Gastrocnemius medialis (tissue), 4 donors: ENCODE measurements around the gene PELO. TPM values are rescaled to one million over a fixed set of nuclear protein-coding genes. Genes with fewer than 3 reads are reported as not detected.

Experiments
- ATAC-seq, 2 donors: fragments of 150-250 bp; one replicate each; pipeline ENCODE4 v1.9.1; 2016
- DNase-seq, 2 donors: peaks; one replicate each; pipeline ENCODE4 v3.0.0-alpha.2; 2019
- H3K27ac ChIP-seq, 4 donors: fragments of 200-600 bp; sonication (generic); 1 replicate in 1 of 4; 2 replicates in 3 of 4; pipeline ENCODE4 v1.5.1; 2016 to 2018; ENCODE audit warnings: mild to moderate bottlenecking in 2 of 4, moderate library complexity in 1 of 4
- H3K27me3 ChIP-seq, 3 donors: fragments of 200-600 bp; sonication (generic) in 2 of 3; 1 replicate in 1 of 3; 2 replicates in 2 of 3; pipeline versions ENCODE4 v1.5.1 to v1.6.0; 2016 to 2019; ENCODE audit warnings: mild to moderate bottlenecking in 1 of 3, moderate library complexity in 1 of 3
- H3K36me3 ChIP-seq, 2 donors: fragments of 200-600 bp; sonication (generic) in 1 of 2; one replicate each; pipeline ENCODE4 v1.5.1; 2017 to 2018
- H3K4me1 ChIP-seq, 2 donors: fragments of 200-600 bp; sonication (generic) in 1 of 2; one replicate each; pipeline ENCODE4 v1.5.1; 2016 to 2017; ENCODE audit warnings: mild to moderate bottlenecking in 2 of 2
- H3K4me3 ChIP-seq, 4 donors: fragments of 200-600 bp; sonication (generic) in 3 of 4; 1 replicate in 1 of 4; 2 replicates in 3 of 4; pipeline ENCODE4 v1.5.1; 2016 to 2019; ENCODE audit warnings: mild to moderate bottlenecking in 2 of 4
- H3K9me3 ChIP-seq, 3 donors: fragments of 200-600 bp; sonication (generic) in 2 of 3; 1 replicate in 1 of 3; 2 replicates in 2 of 3; pipeline ENCODE4 v1.5.1; 2016 to 2019
- CTCF ChIP-seq, 5 experiments: fragments of 450-650 bp in 3 of 5; fragments of 200-600 bp in 2 of 5; sonication (generic) in 2 of 5; IDR thresholded peaks in 4 of 5; conservative IDR thresholded peaks in 1 of 5; 1 replicate in 4 of 5; 2 replicates in 1 of 5; pipeline ENCODE4 v1.5.1; 2016 to 2019; ENCODE audit warnings: antibody characterized with exemption in 5 of 5, mild to moderate bottlenecking in 3 of 5, moderate library complexity in 3 of 5
- POLR2A ChIP-seq, 2 donors: fragments of 450-650 bp; IDR thresholded peaks; one replicate each; pipeline ENCODE4 v1.6.1; 2017; ENCODE audit warnings: antibody characterized with exemption in 2 of 2, mild to moderate bottlenecking in 2 of 2, moderate library complexity in 2 of 2
- in situ Hi-C, 4 donors: fragments of 200-750 bp; cut with MboI; loops; one replicate each; pipeline versions ENCODE4 v1.15.0 to v1.8.0; 2017; ENCODE audit warnings: low sequenced_read_pairs in 4 of 4
- intact Hi-C: fragments of 100-400 bp; cut with DNase I; formaldehyde crosslinking; loops from one replicate; pipeline ENCODE4 v1.15.1; 2023; ENCODE audit warnings: low total_unique reads
- total RNA-seq, 4 donors: library from RNA; depleted of rRNA; stranded (reverse); fragments of >200 nt; gene quantifications; one replicate each; pipeline versions ENCODE4 v1.1.0 to v1.2.3, GENCODE V29; 2016

The PELO gene
- total RNA-seq, 4 donors from 2014 or later: 13.8 to 28.5 (median 18.5) TPM

- Histone ChIP-seq H3K27me3 (no peaks in the 10 kb centered on the region), H3K4me1 (peaks cover 14 to 20% of the 10 kb centered on the region in 2 donors), H3K27ac (no peak overlapping the region), H3K36me3 (no peaks in the 10 kb centered on the region), H3K9me3 (no peaks in the 10 kb centered on the region), H3K4me3 (no peak overlapping the region)
- no peak for ATAC-seq
- DNase-seq: no peak
- no peak for TF ChIP-seq POLR2A (IDR thresholded peaks at IDR 0.05)
- TF ChIP-seq CTCF (IDR thresholded peaks at IDR 0.05 in 4 of 5, conservative IDR thresholded peaks at IDR 0.05 in 1 of 5): no peak
- in situ Hi-C loops (no loop called here), intact Hi-C loops (no loop called here)
Measured at GRCh38 chr5:52825826-52826225, 38.1 kb downstream of the PELO start.

GRCh38 chr5:52827815-52828214 lies 40.1 kb downstream of the PELO start:
- ATAC-seq: no peak
- in situ Hi-C loops: no loop called here

GRCh38 chr5:52829664-52830063 lies 41.9 kb downstream of the PELO start:
- TF ChIP-seq POLR2A (IDR thresholded peaks at IDR 0.05) (no peak), CTCF (IDR thresholded peaks at IDR 0.05 in 4 of 5, conservative IDR thresholded peaks at IDR 0.05 in 1 of 5) (no peak)
- DNase-seq: no peak
- Histone ChIP-seq H3K36me3 (no peaks in the 10 kb centered on the region), H3K4me1 (no peaks in the 10 kb centered on the region), H3K27ac (no peak overlapping the region), H3K4me3 (no peak overlapping the region), H3K9me3 (no peaks in the 10 kb centered on the region), H3K27me3 (no peaks in the 10 kb centered on the region)
- intact Hi-C loops (no loop called here), in situ Hi-C loops (no loop called here)
- ATAC-seq: no peak

More at GRCh38 chr5:52827815-52828214, 40.1 kb downstream of the PELO start:
- Histone ChIP-seq H3K36me3 (no peaks in the 10 kb centered on the region), H3K4me1 (peaks cover 4 to 9% of the 10 kb centered on the region in 2 donors), H3K27me3 (no peaks in the 10 kb centered on the region), H3K4me3 (no peak overlapping the region), H3K27ac (no peak overlapping the region), H3K9me3 (no peaks in the 10 kb centered on the region)
- DNase-seq: no peak
- intact Hi-C loops: no loop called here
- TF ChIP-seq CTCF (IDR thresholded peaks at IDR 0.05 in 4 of 5, conservative IDR thresholded peaks at IDR 0.05 in 1 of 5): no peak
- no peak for TF ChIP-seq POLR2A (IDR thresholded peaks at IDR 0.05)

- no peaks in the 10 kb centered on the region for H3K9me3 ChIP-seq
- no peaks in the 10 kb centered on the region for H3K36me3 ChIP-seq
- H3K4me1 ChIP-seq: no peaks in the 10 kb centered on the region
- intact Hi-C loops: no loop called here
- no peaks in the 10 kb centered on the region for H3K27me3 ChIP-seq
- no peak overlapping the region for H3K4me3 ChIP-seq
- H3K27ac ChIP-seq: no peak overlapping the region
- in situ Hi-C loops: no loop called here
- DNase-seq: no peak
- TF ChIP-seq CTCF (IDR thresholded peaks at IDR 0.05 in 4 of 5, conservative IDR thresholded peaks at IDR 0.05 in 1 of 5) (no peak), POLR2A (IDR thresholded peaks at IDR 0.05) (no peak)
- no peak for ATAC-seq
Measured at GRCh38 chr5:52830650-52831049, 42.9 kb downstream of the PELO start.
